BE2C (cell line): ENCODE results near the gene CDH4.

Experiments
- DNase-seq: peaks from one replicate; pipeline ENCODE4 v3.0.0-alpha.2; 2020
- H3K27me3 ChIP-seq: fragments of 250-450 bp; sonication (Bioruptor Pico); 2 replicates; pipeline ENCODE4 v1.5.1; 2020; ENCODE audit warnings: mild to moderate bottlenecking
- H3K36me3 ChIP-seq: fragments of 250-450 bp; sonication (Bioruptor Pico); 2 replicates; pipeline ENCODE4 v1.5.1; 2020; ENCODE audit warnings: mild to moderate bottlenecking
- H3K4me1 ChIP-seq: fragments of 250-450 bp; sonication (Bioruptor Pico); 2 replicates; pipeline ENCODE4 v1.5.1; 2020
- H3K4me3 ChIP-seq: 2 replicates; pipeline ENCODE4 v1.5.1; 2011; ENCODE audit warnings: low read depth, low read length
- H3K9me3 ChIP-seq: fragments of 250-450 bp; sonication (Bioruptor Pico); 2 replicates; pipeline ENCODE4 v1.5.1; 2020
- CTCF ChIP-seq: IDR thresholded peaks from 2 replicates; pipeline ENCODE4 v1.5.1; 2012; ENCODE audit warnings: mild to moderate bottlenecking, low read depth, low read length

Gene CDH4

GRCh38 chr20:61889659-61890058, 637.6 kb downstream of the CDH4 start:
- H3K4me1 ChIP-seq, result no peaks in the 10 kb centered on the region
- H3K4me3 ChIP-seq, result no peak overlapping the region
- no peak for TF ChIP-seq CTCF
- H3K27me3 ChIP-seq, result no peaks in the 10 kb centered on the region
- no peak for DNase-seq
- H3K9me3 ChIP-seq, result no peaks in the 10 kb centered on the region
- H3K36me3 ChIP-seq, result no peaks in the 10 kb centered on the region

- no peak for DNase-seq
- Histone ChIP-seq H3K4me1 (no peaks in the 10 kb centered on the region), H3K27me3 (no peaks in the 10 kb centered on the region; the same call in 1 of the 2 replicates), H3K4me3 (no peak overlapping the region), H3K36me3 (no peaks in the 10 kb centered on the region), H3K9me3 (no peaks in the 10 kb centered on the region)
- no peak for TF ChIP-seq CTCF
Measured at GRCh38 chr20:61890210-61890609, 638.1 kb downstream of the CDH4 start.

GRCh38 chr20:61891476-61891875, 639.4 kb downstream of the CDH4 start:
- no peaks in the 10 kb centered on the region for H3K4me1 ChIP-seq
- no peak for DNase-seq
- H3K36me3 ChIP-seq, result no peaks in the 10 kb centered on the region
- no peaks in the 10 kb centered on the region; the same call in 1 of the 2 replicates for H3K27me3 ChIP-seq
- no peaks in the 10 kb centered on the region for H3K9me3 ChIP-seq
- no peak overlapping the region for H3K4me3 ChIP-seq
- TF ChIP-seq CTCF, result no peak

- no peaks in the 10 kb centered on the region for H3K36me3 ChIP-seq
- H3K27me3 ChIP-seq, result peaks cover under 1% of the 10 kb centered on the region; the same call in 1 of the 2 replicates
- H3K4me1 ChIP-seq, result no peaks in the 10 kb centered on the region
- H3K4me3 ChIP-seq, result no peak overlapping the region
- H3K9me3 ChIP-seq, result no peaks in the 10 kb centered on the region
- TF ChIP-seq CTCF, result no peak
- no peak for DNase-seq
Measured at GRCh38 chr20:61891916-61892649, 640.0 kb downstream of the CDH4 start.

- no peaks in the 10 kb centered on the region for H3K9me3 ChIP-seq
- H3K27me3 ChIP-seq, result peaks cover 18% of the 10 kb centered on the region
- no peak for DNase-seq
Measured at GRCh38 chr20:61895016-61895415, 643.0 kb downstream of the CDH4 start.

More at GRCh38 chr20:61895016-61895415, 643.0 kb downstream of the CDH4 start:
- Histone ChIP-seq H3K36me3 (no peaks in the 10 kb centered on the region), H3K4me3 (no peak overlapping the region), H3K4me1 (no peaks in the 10 kb centered on the region)
- no peak for TF ChIP-seq CTCF
